ENCODE data around the gene ASCC1. TPM values are rescaled to one million over a fixed set of nuclear protein-coding genes. Genes with fewer than 3 reads are reported as not detected.

The ASCC1 gene
- total and polyA plus RNA-seq, 2 of the 13 experiments (the other 11 are each of a cell fraction or from before 2014, with no cell fraction given) = 21.6 to 30.1 TPM

DNA sequence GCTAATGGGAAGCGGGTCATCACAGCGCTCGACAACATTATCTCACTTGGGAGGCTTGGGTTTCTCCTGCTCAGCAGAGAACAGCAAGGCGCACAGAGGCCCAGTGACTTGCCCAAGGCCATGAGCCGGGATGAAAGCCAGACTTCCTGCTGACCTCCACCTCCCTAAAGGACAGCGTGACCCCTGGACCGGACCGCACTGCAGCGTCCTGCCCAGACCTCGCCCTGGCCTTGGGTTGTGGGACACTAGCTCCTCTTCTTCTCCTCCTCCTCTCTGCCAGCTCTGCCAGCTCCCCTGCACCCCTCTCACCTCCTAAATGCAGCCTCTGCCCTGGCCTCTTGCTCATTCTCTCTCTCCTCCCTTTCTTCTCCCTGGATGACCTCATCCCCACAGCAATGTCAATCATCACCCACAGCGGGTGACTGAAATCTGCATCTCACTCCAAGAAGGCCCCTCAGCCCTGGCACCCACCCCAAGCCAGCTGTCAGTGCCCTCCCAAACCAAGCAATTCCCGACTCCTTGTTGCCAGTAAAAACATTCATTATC lies 147.1 kb downstream of the ASCC1 start (continued):
- TF ChIP-seq ZNF12 (CRISPR knock-in tag; IDR thresholded peaks at IDR 0.05) (peak; percentile 49; the same call in 1 of the 2 replicates), CHD2 (IDR thresholded peaks at IDR 0.05; ENCODE audit: low read depth, low read length) (no peak), CC2D1A (CRISPR knock-in tag; IDR thresholded peaks at IDR 0.05) (no peak), ZNF280B (CRISPR knock-in tag; IDR thresholded peaks at IDR 0.05; ENCODE audit: borderline replicate concordance) (no peak), SIN3B (IDR thresholded peaks at IDR 0.05; ENCODE audit: low read length) (no peak), MXI1 (IDR thresholded peaks at IDR 0.05; ENCODE audit: borderline replicate concordance, low read depth, low read length) (no peak), MAZ (IDR thresholded peaks at IDR 0.05; ENCODE audit: borderline replicate concordance, low read depth, low read length) (no peak), MAZ (CRISPR knock-in tag; IDR thresholded peaks at IDR 0.05; ENCODE audit: low read depth) (no peak), KAT2B (IDR thresholded peaks at IDR 0.05; ENCODE audit: borderline replicate concordance, low read depth, low read length) (no peak), IKZF1 (IDR thresholded peaks at IDR 0.05) (no peak), GZF1 (CRISPR knock-in tag; IDR thresholded peaks at IDR 0.05) (no peak), KDM5B (CRISPR knock-in tag; IDR thresholded peaks at IDR 0.05; ENCODE audit: borderline replicate concordance) (peak; percentile 48; the same call in 1 of the 2 replicates), ZNF430 (CRISPR knock-in tag; IDR thresholded peaks at IDR 0.05) (no peak), PHF5A (CRISPR knock-in tag; IDR thresholded peaks at IDR 0.05; ENCODE audit: low read depth, unreplicated experiment) (no peak), ZNF672 (CRISPR knock-in tag; IDR thresholded peaks at IDR 0.05) (no peak), ZNF33B (CRISPR knock-in tag; IDR thresholded peaks at IDR 0.05) (no peak), NFIB (CRISPR knock-in tag; IDR thresholded peaks at IDR 0.05; ENCODE audit: borderline replicate concordance) (no peak), THAP9 (CRISPR knock-in tag; IDR thresholded peaks at IDR 0.05; ENCODE audit: borderline replicate concordance) (no peak)
- TF ChIP-seq, protein P1, sequence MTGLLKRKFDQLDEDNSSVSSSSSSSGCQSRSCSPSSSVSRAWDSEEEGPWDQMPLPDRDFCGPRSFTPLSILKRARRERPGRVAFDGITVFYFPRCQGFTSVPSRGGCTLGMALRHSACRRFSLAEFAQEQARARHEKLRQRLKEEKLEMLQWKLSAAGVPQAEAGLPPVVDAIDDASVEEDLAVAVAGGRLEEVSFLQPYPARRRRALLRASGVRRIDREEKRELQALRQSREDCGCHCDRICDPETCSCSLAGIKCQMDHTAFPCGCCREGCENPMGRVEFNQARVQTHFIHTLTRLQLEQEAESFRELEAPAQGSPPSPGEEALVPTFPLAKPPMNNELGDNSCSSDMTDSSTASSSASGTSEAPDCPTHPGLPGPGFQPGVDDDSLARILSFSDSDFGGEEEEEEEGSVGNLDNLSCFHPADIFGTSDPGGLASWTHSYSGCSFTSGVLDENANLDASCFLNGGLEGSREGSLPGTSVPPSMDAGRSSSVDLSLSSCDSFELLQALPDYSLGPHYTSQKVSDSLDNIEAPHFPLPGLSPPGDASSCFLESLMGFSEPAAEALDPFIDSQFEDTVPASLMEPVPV (CRISPR knock-in tag; IDR thresholded peaks at IDR 0.05) = no peak
- TF ChIP-seq, protein P2, sequence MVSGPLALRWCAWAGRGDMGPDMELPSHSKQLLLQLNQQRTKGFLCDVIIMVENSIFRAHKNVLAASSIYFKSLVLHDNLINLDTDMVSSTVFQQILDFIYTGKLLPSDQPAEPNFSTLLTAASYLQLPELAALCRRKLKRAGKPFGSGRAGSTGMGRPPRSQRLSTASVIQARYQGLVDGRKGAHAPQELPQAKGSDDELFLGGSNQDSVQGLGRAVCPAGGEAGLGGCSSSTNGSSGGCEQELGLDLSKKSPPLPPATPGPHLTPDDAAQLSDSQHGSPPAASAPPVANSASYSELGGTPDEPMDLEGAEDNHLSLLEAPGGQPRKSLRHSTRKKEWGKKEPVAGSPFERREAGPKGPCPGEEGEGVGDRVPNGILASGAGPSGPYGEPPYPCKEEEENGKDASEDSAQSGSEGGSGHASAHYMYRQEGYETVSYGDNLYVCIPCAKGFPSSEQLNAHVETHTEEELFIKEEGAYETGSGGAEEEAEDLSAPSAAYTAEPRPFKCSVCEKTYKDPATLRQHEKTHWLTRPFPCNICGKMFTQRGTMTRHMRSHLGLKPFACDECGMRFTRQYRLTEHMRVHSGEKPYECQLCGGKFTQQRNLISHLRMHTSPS (CRISPR knock-in tag; IDR thresholded peaks at IDR 0.05; ENCODE audit: low read depth) = peak; percentile 95
- TF ChIP-seq, protein P3, sequence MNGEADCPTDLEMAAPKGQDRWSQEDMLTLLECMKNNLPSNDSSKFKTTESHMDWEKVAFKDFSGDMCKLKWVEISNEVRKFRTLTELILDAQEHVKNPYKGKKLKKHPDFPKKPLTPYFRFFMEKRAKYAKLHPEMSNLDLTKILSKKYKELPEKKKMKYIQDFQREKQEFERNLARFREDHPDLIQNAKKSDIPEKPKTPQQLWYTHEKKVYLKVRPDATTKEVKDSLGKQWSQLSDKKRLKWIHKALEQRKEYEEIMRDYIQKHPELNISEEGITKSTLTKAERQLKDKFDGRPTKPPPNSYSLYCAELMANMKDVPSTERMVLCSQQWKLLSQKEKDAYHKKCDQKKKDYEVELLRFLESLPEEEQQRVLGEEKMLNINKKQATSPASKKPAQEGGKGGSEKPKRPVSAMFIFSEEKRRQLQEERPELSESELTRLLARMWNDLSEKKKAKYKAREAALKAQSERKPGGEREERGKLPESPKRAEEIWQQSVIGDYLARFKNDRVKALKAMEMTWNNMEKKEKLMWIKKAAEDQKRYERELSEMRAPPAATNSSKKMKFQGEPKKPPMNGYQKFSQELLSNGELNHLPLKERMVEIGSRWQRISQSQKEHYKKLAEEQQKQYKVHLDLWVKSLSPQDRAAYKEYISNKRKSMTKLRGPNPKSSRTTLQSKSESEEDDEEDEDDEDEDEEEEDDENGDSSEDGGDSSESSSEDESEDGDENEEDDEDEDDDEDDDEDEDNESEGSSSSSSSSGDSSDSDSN (CRISPR knock-in tag; IDR thresholded peaks at IDR 0.05) = peak; percentile 58

All from HepG2 (cell line).